SK-N-SH treated with all-trans-retinoic acid at 6 μM for 48 hours (cell line): ENCODE measurements around the gene CDCA4.

ENCODE experiments used
- ATAC-seq: fragments of 200-7000 bp; cut with Tn5 transposase; 3 replicates; pipeline ENCODE4 v1.9.1; 2020; ENCODE audit warnings: mild to moderate bottlenecking, moderate library complexity
- ARNTL ChIP-seq: fragments of 450-650 bp; formaldehyde crosslinking; IDR thresholded peaks from 2 replicates; pipeline ENCODE4 v1.5.0; 2020; ENCODE audit warnings: low read depth, mild to moderate bottlenecking, moderate library complexity, borderline replicate concordance
- BACH2 ChIP-seq: fragments of 250-450 bp; sonication (Bioruptor Pico); IDR thresholded peaks from 2 replicates; pipeline ENCODE4 v1.9.0; 2021; ENCODE audit warnings: mild to moderate bottlenecking, borderline replicate concordance
- CREB5 ChIP-seq: fragments of 250-450 bp; sonication (Bioruptor Pico); IDR thresholded peaks from 2 replicates; pipeline ENCODE4 v1.5.1; 2020; ENCODE audit warnings: low read depth, mild to moderate bottlenecking, moderate library complexity
- CSDC2 ChIP-seq: fragments of 250-450 bp; sonication (Bioruptor Pico); IDR thresholded peaks from 2 replicates; pipeline ENCODE4 v1.5.0; 2020; ENCODE audit warnings: mild to moderate bottlenecking, moderate library complexity
- CSRNP3 ChIP-seq: fragments of 250-450 bp; sonication (Bioruptor Pico); IDR thresholded peaks from 2 replicates; pipeline ENCODE4 v1.5.1; 2021; ENCODE audit warnings: mild to moderate bottlenecking, moderate library complexity
- ESRRG ChIP-seq: fragments of 250-450 bp; sonication (Bioruptor Pico); IDR thresholded peaks from 2 replicates; pipeline ENCODE4 v1.6.1; 2021; ENCODE audit warnings: mild to moderate bottlenecking
- GLIS3 ChIP-seq: fragments of 250-450 bp; sonication (Bioruptor Pico); IDR thresholded peaks from 2 replicates; pipeline ENCODE4 v1.5.0; 2020; ENCODE audit warnings: mild to moderate bottlenecking, moderate library complexity
- ISL1 ChIP-seq: fragments of 250-450 bp; sonication (Bioruptor Pico); IDR thresholded peaks from 2 replicates; pipeline ENCODE4 v2.1.2; 2022; ENCODE audit warnings: mild to moderate bottlenecking, moderate library complexity
- PATZ1 ChIP-seq: fragments of 250-450 bp; sonication (Bioruptor Pico); IDR thresholded peaks from 2 replicates; pipeline ENCODE4 v1.8.0; 2020; ENCODE audit warnings: mild to moderate bottlenecking, moderate library complexity, borderline replicate concordance
- POU6F1 ChIP-seq: fragments of 250-450 bp; sonication (Bioruptor Pico); IDR thresholded peaks from 2 replicates; pipeline ENCODE4 v1.8.0; 2021; ENCODE audit warnings: low read depth, mild to moderate bottlenecking, moderate library complexity, borderline replicate concordance
- RARB ChIP-seq: fragments of 250-450 bp; sonication (Bioruptor Pico); IDR thresholded peaks from 2 replicates; pipeline ENCODE4 v1.8.0; 2021; ENCODE audit warnings: mild to moderate bottlenecking, moderate library complexity
- SNAI2 ChIP-seq: fragments of 250-450 bp; sonication (Bioruptor Pico); IDR thresholded peaks from 2 replicates; pipeline ENCODE4 v1.5.0; 2020; ENCODE audit warnings: mild to moderate bottlenecking, moderate library complexity
- TOX ChIP-seq: fragments of 250-450 bp; sonication (Bioruptor Pico); IDR thresholded peaks from 2 replicates; pipeline ENCODE4 v1.8.0; 2021; ENCODE audit warnings: mild to moderate bottlenecking, moderate library complexity, borderline replicate concordance
- TSHZ2 ChIP-seq: fragments of 250-450 bp; sonication (Bioruptor Pico); IDR thresholded peaks from 2 replicates; pipeline ENCODE4 v1.5.0; 2020; ENCODE audit warnings: mild to moderate bottlenecking, moderate library complexity
- ZC3H10 ChIP-seq: fragments of 250-450 bp; sonication (Bioruptor Pico); IDR thresholded peaks from 2 replicates; pipeline ENCODE4 v1.5.1; 2021; ENCODE audit warnings: mild to moderate bottlenecking, moderate library complexity
- ZFP3 ChIP-seq: fragments of 250-450 bp; sonication (Bioruptor Pico); IDR thresholded peaks from 2 replicates; pipeline ENCODE4 v1.5.0; 2020; ENCODE audit warnings: mild to moderate bottlenecking, moderate library complexity
- ZFP30 ChIP-seq: fragments of 450-650 bp; formaldehyde crosslinking; IDR thresholded peaks from 2 replicates; pipeline ENCODE4 v1.5.0; 2022; ENCODE audit warnings: mild to moderate bottlenecking, moderate library complexity
- ZNF565 ChIP-seq: fragments of 450-650 bp; formaldehyde crosslinking; conservative IDR thresholded peaks from 2 replicates; pipeline ENCODE4 v1.5.0; 2020; ENCODE audit warnings: low read depth, mild to moderate bottlenecking, moderate library complexity
- ZNF70 ChIP-seq: fragments of 450-650 bp; formaldehyde crosslinking; IDR thresholded peaks from 2 replicates; pipeline ENCODE4 v1.5.0; 2020; ENCODE audit warnings: mild to moderate bottlenecking, moderate library complexity
- ZNF8 ChIP-seq: fragments of 450-650 bp; formaldehyde crosslinking; IDR thresholded peaks from 2 replicates; pipeline ENCODE4 v1.5.0; 2020; ENCODE audit warnings: mild to moderate bottlenecking, moderate library complexity

CDCA4 gene

GRCh38 chr14:105051182-105052109, 30.6 kb upstream of the CDCA4 start:
- no peak for ATAC-seq

GRCh38 chr14:105050551-105050897, 29.6 kb upstream of the CDCA4 start:
- TF ChIP-seq CSRNP3 (CRISPR knock-in tag) (no peak), ESRRG (CRISPR knock-in tag) (no peak), SNAI2 (CRISPR knock-in tag) (no peak), ZFP30 (CRISPR knock-in tag) (no peak), RARB (CRISPR knock-in tag) (no peak), ISL1 (no peak), GLIS3 (no peak), ARNTL (CRISPR knock-in tag) (no peak), CSDC2 (CRISPR knock-in tag) (no peak), ZC3H10 (CRISPR knock-in tag) (no peak), CREB5 (no peak), POU6F1 (CRISPR knock-in tag) (no peak), ZNF8 (no peak), TOX (no peak), ZFP3 (CRISPR knock-in tag) (no peak), ZNF565 (CRISPR knock-in tag) (no peak)
- peak; percentile 6; the same call in 1 of the 3 replicates for ATAC-seq

More at GRCh38 chr14:105051182-105052109, 30.6 kb upstream of the CDCA4 start:
- TF ChIP-seq ZNF70 (CRISPR knock-in tag) (no peak), CREB5 (no peak), BACH2 (CRISPR knock-in tag) (no peak), GLIS3 (no peak), PATZ1 (CRISPR knock-in tag) (no peak), ARNTL (CRISPR knock-in tag) (no peak), CSRNP3 (CRISPR knock-in tag) (no peak), ESRRG (CRISPR knock-in tag) (no peak), ZFP3 (CRISPR knock-in tag) (no peak)

GRCh38 chr14:105049753-105050550, 29.1 kb upstream of the CDCA4 start:
- no peak for ATAC-seq
- TF ChIP-seq TSHZ2 (CRISPR knock-in tag) (no peak), CSDC2 (CRISPR knock-in tag) (no peak), GLIS3 (no peak), CSRNP3 (CRISPR knock-in tag) (no peak), ZNF8 (no peak), ISL1 (no peak)
